D721Med (cell line): ENCODE data around the gene EPS8.

Experiments
- DNase-seq: peaks from one replicate; pipeline ENCODE4 v3.0.0; 2011; ENCODE audit warnings: low spot score; ENCODE audit not compliant: insufficient read length
- FAIRE-seq: peaks from 2 replicates; lab custom pipeline; 2011; peaks lifted over from hg19 to GRCh38; lab: Jason Lieb, UNC
- TF ChIP-seq, protein P1 (sequence below): IDR thresholded peaks from 2 replicates; pipeline ENCODE4 v1.5.1; 2012; ENCODE audit warnings: mild to moderate bottlenecking, control low read depth; ENCODE audit not compliant: insufficient read depth; ENCODE audit errors: missing control alignments

EPS8 gene

GRCh38 chr12:15701631-15702156, 87.5 kb downstream of the EPS8 start:
- DNase-seq = no peak
- no peak for FAIRE-seq
- TF ChIP-seq, protein P1, sequence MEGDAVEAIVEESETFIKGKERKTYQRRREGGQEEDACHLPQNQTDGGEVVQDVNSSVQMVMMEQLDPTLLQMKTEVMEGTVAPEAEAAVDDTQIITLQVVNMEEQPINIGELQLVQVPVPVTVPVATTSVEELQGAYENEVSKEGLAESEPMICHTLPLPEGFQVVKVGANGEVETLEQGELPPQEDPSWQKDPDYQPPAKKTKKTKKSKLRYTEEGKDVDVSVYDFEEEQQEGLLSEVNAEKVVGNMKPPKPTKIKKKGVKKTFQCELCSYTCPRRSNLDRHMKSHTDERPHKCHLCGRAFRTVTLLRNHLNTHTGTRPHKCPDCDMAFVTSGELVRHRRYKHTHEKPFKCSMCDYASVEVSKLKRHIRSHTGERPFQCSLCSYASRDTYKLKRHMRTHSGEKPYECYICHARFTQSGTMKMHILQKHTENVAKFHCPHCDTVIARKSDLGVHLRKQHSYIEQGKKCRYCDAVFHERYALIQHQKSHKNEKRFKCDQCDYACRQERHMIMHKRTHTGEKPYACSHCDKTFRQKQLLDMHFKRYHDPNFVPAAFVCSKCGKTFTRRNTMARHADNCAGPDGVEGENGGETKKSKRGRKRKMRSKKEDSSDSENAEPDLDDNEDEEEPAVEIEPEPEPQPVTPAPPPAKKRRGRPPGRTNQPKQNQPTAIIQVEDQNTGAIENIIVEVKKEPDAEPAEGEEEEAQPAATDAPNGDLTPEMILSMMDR = no peak

DNA sequence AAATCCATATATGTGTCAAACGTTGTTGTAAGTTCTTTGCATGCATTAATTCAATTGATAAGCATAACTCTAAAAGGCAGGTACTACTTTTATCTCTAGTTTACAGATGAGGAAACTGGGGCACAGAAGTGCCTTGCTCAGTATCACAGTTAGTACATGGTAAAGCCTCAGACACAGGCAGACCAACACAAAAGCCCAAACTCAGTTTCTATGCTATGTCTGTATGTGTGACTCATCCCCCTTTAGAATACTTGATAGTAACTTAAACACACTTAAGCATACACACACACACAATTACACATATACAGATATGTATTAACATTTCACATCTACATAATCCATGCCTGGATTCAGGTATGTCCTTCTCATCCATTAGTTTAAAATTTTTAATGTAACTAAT, 88.0 kb downstream of the EPS8 start:
- FAIRE-seq (no peak), DNase-seq (no peak)
- TF ChIP-seq, protein P1 = no peak

DNA sequence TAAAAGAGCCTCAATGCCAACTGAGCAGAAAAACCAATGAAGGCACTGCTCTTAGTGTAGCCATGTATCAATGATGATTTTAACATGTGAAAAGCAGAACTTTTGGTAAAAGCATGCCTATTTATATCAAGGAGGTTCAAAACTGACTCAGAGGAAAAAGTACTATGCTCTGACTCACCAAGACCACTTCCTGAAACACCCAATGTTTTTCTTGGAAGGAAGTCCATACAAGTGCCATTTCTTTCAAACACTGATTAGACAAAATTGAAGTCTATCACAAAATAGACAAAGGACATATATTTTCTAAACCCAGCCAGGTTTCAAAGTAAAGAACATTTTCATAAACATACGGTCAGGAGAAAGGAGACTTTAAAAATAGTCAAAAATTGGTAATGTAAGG, 88.6 kb downstream of the EPS8 start:
- TF ChIP-seq, protein P1 = no peak
- FAIRE-seq (no peak), DNase-seq (no peak)

DNA sequence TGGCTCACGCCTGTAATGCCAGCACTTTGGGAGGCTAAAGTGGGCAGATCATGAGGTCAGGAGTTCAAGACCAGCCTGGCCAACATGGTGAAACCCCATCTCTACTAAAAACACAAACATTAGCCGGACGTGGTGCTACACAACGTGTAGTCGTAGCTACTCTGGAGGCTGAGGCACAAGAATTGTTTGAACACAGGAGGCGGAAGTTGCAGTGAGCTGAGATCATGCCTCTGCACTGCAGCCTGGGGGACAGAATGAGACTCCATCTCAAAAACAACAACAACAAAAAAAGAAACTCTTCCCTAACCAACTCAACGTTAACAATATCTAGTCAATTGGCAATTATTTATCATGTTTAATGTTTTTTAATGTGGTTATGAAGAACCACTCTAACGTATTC, 89.3 kb downstream of the EPS8 start:
- TF ChIP-seq, protein P1 = no peak
- DNase-seq (no peak), FAIRE-seq (no peak)

- FAIRE-seq = no peak
- TF ChIP-seq, protein P1 = no peak
- DNase-seq = no peak
Observed at GRCh38 chr12:15698377-15698871, 90.8 kb downstream of the EPS8 start.

DNA sequence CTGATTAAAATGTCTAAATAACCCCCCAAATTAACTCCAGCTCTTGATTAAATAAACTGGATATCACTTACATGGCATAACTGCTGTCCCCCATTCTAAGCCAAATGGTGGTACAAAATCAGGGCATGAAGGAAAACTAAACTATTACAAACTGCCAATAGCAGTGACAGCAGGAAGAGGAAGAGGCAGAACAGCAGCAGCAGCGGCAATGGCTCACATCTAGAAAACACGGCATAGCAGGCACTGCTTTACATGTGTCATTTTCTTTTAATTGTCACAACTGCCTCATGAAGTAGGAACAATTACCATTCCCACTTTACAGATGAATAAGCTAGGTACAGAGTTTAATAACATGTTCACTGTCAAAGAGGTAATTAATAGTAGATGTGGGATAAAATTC, 92.0 kb downstream of the EPS8 start:
- FAIRE-seq (no peak), DNase-seq (no peak)
- TF ChIP-seq, protein P1 = no peak

- no peak for FAIRE-seq
- TF ChIP-seq, protein P1 = no peak
- no peak for DNase-seq
Observed at GRCh38 chr12:15693228-15693911, 95.8 kb downstream of the EPS8 start.
